Lung (tissue), 12 donors: ENCODE data around the gene CATSPERD. TPM values are rescaled to one million over a fixed set of nuclear protein-coding genes. Genes with fewer than 3 reads are reported as not detected.

Experiments used
- ATAC-seq: fragments of 200-7000 bp; cut with Tn5 transposase; one replicate; pipeline ENCODE4 v1.9.1; 2020; ENCODE audit warnings: moderate number of reproducible peaks; ENCODE audit not compliant: insufficient read depth, low FRiP score
- DNase-seq, 3 donors: peaks; one replicate each; pipeline ENCODE4 v3.0.0-alpha.2; 2013 to 2017
- H3K27ac ChIP-seq, 2 donors: one replicate each; pipeline ENCODE4 v1.5.1; 2013; ENCODE audit warnings: mild to moderate bottlenecking in 2 of 2, moderate library complexity in 2 of 2, control low read depth in 1 of 2, inconsistent platforms in 1 of 2, low read depth in 1 of 2, low read length in 1 of 2
- H3K27me3 ChIP-seq, 3 donors: one replicate each; pipeline ENCODE4 v1.5.1; 2013; ENCODE audit warnings: low read length in 2 of 3; ENCODE audit not compliant: control insufficient read depth in 3 of 3, insufficient read depth in 3 of 3
- H3K36me3 ChIP-seq, 4 donors: one replicate each; pipeline ENCODE4 v1.5.1; 2013; ENCODE audit warnings: low read length in 4 of 4, mild to moderate bottlenecking in 1 of 4, moderate library complexity in 1 of 4; ENCODE audit not compliant: control insufficient read depth in 4 of 4, insufficient read depth in 4 of 4
- H3K4me1 ChIP-seq, 5 donors: one replicate each; pipeline ENCODE4 v1.5.1; 2013; ENCODE audit warnings: low read length in 5 of 5, mild to moderate bottlenecking in 2 of 5, moderate library complexity in 1 of 5; ENCODE audit not compliant: control insufficient read depth in 5 of 5, insufficient read depth in 5 of 5
- H3K4me3 ChIP-seq: one replicate; pipeline ENCODE4 v1.5.1; 2013; ENCODE audit warnings: mild to moderate bottlenecking, control low read depth, moderate library complexity
- H3K9ac ChIP-seq, 2 donors: one replicate each; pipeline ENCODE4 v1.5.1; 2013; ENCODE audit warnings: low read length in 2 of 2, control low read depth in 1 of 2; ENCODE audit not compliant: insufficient read depth in 1 of 2
- H3K9me3 ChIP-seq, 4 donors: one replicate each; pipeline ENCODE4 v1.5.1; 2013; ENCODE audit warnings: low read length in 3 of 4, mild to moderate bottlenecking in 1 of 4, moderate library complexity in 1 of 4; ENCODE audit not compliant: control insufficient read depth in 4 of 4, insufficient read depth in 3 of 4
- CTCF ChIP-seq: IDR thresholded peaks from 2 replicates; pipeline ENCODE4 v1.5.1; 2012; ENCODE audit warnings: mild to moderate bottlenecking; ENCODE audit errors: control extremely low read depth, extremely low read depth
- WGBS, 2 donors: extraction: QIAGEN DNeasy Blood & Tissue Kit; methylation state at CpG; one replicate each; pipeline ENCODE4 v1.1.7; 2013; 5-methylcytosine and 5-hydroxymethylcytosine counted together
- polyA plus RNA-seq, 2 donors: library from polyadenylated mRNA; stranded (reverse); fragments of 200-250 nt; gene quantifications; one replicate each; pipeline ENCODE4 v1.2.1, GENCODE V29; 2013
- total RNA-seq, 2 donors: library from RNA; depleted of rRNA in 1 of 2; stranded (reverse); fragments of >200 nt in 1 of 2; gene quantifications; one replicate each; pipeline ENCODE4 v1.2.1, GENCODE V29; 2014 to 2021
- donor health status: control.
- donor health status: control.
- donor health status: Bipolar disorder and iron deficiency.
- donor health status: healthy.
- donor health status: DM: yes; HTN: yes; CAD: no.

Gene CATSPERD
- total and polyA plus RNA-seq, 4 donors, result 8.2 to 11.3 (median 9.2) TPM

- Histone ChIP-seq H3K4me3 (no peak overlapping the region), H3K4me1 (peaks cover 0 to 6% (median 4%) of the 10 kb centered on the region in 5 donors), H3K9me3 (peaks cover 0 to 2% (median 0%) of the 10 kb centered on the region in 4 donors), H3K36me3 (peaks cover 13 to 74% (median 22%) of the 10 kb centered on the region in 4 donors), H3K9ac (no peak overlapping the region), H3K27me3 (no peaks in the 10 kb centered on the region), H3K27ac (no peak overlapping the region)
- DNase-seq, result no peak
- WGBS, 2 donors, result 92 to 94% methylated on average over 41 to 44 of the region's 44 CpGs
- no peak for ATAC-seq
- no peak for TF ChIP-seq CTCF
These were observed 66.4 kb downstream of the CATSPERD start for GRCh38 chr19:5786593-5787408.

GRCh38 chr19:5787409-5788182 lies 67.2 kb downstream of the CATSPERD start:
- Histone ChIP-seq H3K36me3 (peaks cover 13 to 71% (median 22%) of the 10 kb centered on the region in 4 donors), H3K9me3 (peaks cover 0 to 2% (median 0%) of the 10 kb centered on the region in 4 donors), H3K4me1 (peaks cover 0 to 6% (median 4%) of the 10 kb centered on the region in 5 donors), H3K9ac (no peak overlapping the region), H3K27ac (peak overlapping the region in 1 of 2 donors; percentile 5), H3K27me3 (no peaks in the 10 kb centered on the region), H3K4me3 (no peak overlapping the region)
- WGBS, 2 donors, result 95% methylated on average over 36 to 39 of the region's 39 CpGs
- no peak for TF ChIP-seq CTCF
- ATAC-seq (no peak), DNase-seq (no peak)

GRCh38 chr19:5788422-5788821 lies 68.0 kb downstream of the CATSPERD start:
- no peak overlapping the region for H3K9ac ChIP-seq
- no peak overlapping the region for H3K27ac ChIP-seq
- H3K4me1 ChIP-seq, result peaks cover 0 to 6% (median 4%) of the 10 kb centered on the region in 5 donors
- H3K36me3 ChIP-seq, result peaks cover 13 to 64% (median 22%) of the 10 kb centered on the region in 4 donors
- H3K4me3 ChIP-seq, result no peak overlapping the region
- H3K9me3 ChIP-seq, result peaks cover 0 to 2% (median 0%) of the 10 kb centered on the region in 4 donors
- no peaks in the 10 kb centered on the region for H3K27me3 ChIP-seq
- no peak for DNase-seq
- 94 to 95% methylated on average over 5 of the region's 5 CpGs for WGBS, 2 donors
- TF ChIP-seq CTCF, result no peak
- no peak for ATAC-seq
